ENCODE results near the gene GLT8D2.

DNA sequence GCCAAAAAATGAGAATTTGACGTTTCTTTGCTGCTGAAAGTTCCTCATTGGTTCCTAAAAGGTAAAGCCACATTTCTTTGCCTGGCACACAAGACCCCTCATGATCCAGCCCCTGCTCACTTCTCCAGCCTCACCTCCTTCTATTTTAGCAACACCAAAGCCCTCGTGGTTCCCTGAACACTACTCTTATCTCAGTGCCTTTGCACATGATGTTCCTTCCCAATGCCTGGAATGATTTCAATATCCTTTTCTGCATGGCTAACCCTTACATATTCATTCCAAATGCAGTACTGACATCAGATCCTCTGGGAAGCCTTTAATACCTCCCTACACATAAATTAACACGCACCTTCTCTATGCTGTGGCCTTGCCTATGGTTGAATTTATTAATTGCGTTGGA lies 39.9 kb downstream of the GLT8D2 start:
- no peak for TF ChIP-seq POLR2A (IDR thresholded peaks at IDR 0.05)
- no peak for TF ChIP-seq CTCF (IDR thresholded peaks at IDR 0.05)
